ENCODE results near the gene CD163L1.

CD163L1 gene

GRCh38 chr12:7324176-7324575, 119.8 kb downstream of the CD163L1 start:
- DNase-seq (ENCODE audit: low spot score) = no peak

- DNase-seq (ENCODE audit: low spot score) = no peak
Measured at GRCh38 chr12:7322599-7322998, 121.4 kb downstream of the CD163L1 start.

GRCh38 chr12:7321624-7322023, 122.3 kb downstream of the CD163L1 start:
- DNase-seq (ENCODE audit: low spot score) = no peak

GRCh38 chr12:7319930-7320329, 124.0 kb downstream of the CD163L1 start:
- DNase-seq (ENCODE audit: low spot score) = no peak

- no peak for DNase-seq (ENCODE audit: low spot score)
Measured at GRCh38 chr12:7310070-7310469, 133.9 kb downstream of the CD163L1 start.
